Spleen (tissue), 11 donors: ENCODE results near the gene TENT4B. TPM values are rescaled to one million over a fixed set of nuclear protein-coding genes. Genes with fewer than 3 reads are reported as not detected.

Experiments
- DNase-seq: peaks from one replicate; pipeline ENCODE4 v3.0.0-alpha.2; 2020
- H3K27ac ChIP-seq, 8 donors: fragments of 200-600 bp; sonication (generic) in 7 of 8; 1 replicate in 4 of 8; 2 replicates in 4 of 8; pipeline versions ENCODE4 v1.5.0 to v1.8.0; 2016 to 2021; ENCODE audit warnings: inconsistent platforms in 4 of 8, mild to moderate bottlenecking in 4 of 8, moderate library complexity in 1 of 8
- H3K27me3 ChIP-seq, 7 donors: fragments of 200-600 bp; sonication (generic) in 6 of 7; replicated peaks in 1 of 7; 1 replicate in 4 of 7; 2 replicates in 3 of 7; pipeline versions ENCODE4 v1.5.0 to v1.8.0; 2016 to 2021; ENCODE audit warnings: inconsistent platforms in 3 of 7, mild to moderate bottlenecking in 1 of 7
- H3K36me3 ChIP-seq, 6 donors: fragments of 200-600 bp; sonication (generic) in 5 of 6; 1 replicate in 4 of 6; 2 replicates in 2 of 6; pipeline versions ENCODE4 v1.5.0 to v1.8.0; 2016 to 2021; ENCODE audit warnings: inconsistent platforms in 2 of 6
- H3K4me1 ChIP-seq, 6 donors: fragments of 200-600 bp; sonication (generic) in 5 of 6; 1 replicate in 3 of 6; 2 replicates in 3 of 6; pipeline versions ENCODE4 v1.5.0 to v1.8.0; 2016 to 2021; ENCODE audit warnings: inconsistent platforms in 3 of 6
- H3K4me3 ChIP-seq, 8 donors: fragments of 200-600 bp; sonication (generic) in 7 of 8; 1 replicate in 4 of 8; 2 replicates in 4 of 8; pipeline versions ENCODE4 v1.5.0 to v1.8.0; 2016 to 2021; ENCODE audit warnings: inconsistent platforms in 4 of 8, mild to moderate bottlenecking in 4 of 8, moderate library complexity in 2 of 8
- H3K9me3 ChIP-seq, 8 donors: fragments of 200-600 bp; sonication (generic) in 7 of 8; 1 replicate in 4 of 8; 2 replicates in 4 of 8; pipeline versions ENCODE4 v1.5.0 to v1.8.0; 2016 to 2021; ENCODE audit warnings: inconsistent platforms in 4 of 8
- CTCF ChIP-seq, 11 experiments: fragments of 200-600 bp in 7 of 11; fragments of 450-650 bp in 4 of 11; sonication (generic) in 4 of 11; IDR thresholded peaks in 8 of 11; conservative IDR thresholded peaks in 3 of 11; 1 replicate in 7 of 11; 2 replicates in 4 of 11; pipeline versions ENCODE4 v1.4.0 to v1.8.0; 2016 to 2021; ENCODE audit warnings: antibody characterized with exemption in 11 of 11, inconsistent platforms in 4 of 11, mild to moderate bottlenecking in 1 of 11
- POLR2A ChIP-seq, 3 donors: fragments of 450-650 bp; IDR thresholded peaks; one replicate each; pipeline ENCODE4 v1.5.1; 2017; ENCODE audit warnings: antibody characterized with exemption in 3 of 3, mild to moderate bottlenecking in 1 of 3
- POLR2AphosphoS5 ChIP-seq, 3 donors: sonication (generic); formaldehyde crosslinking; IDR thresholded peaks; one replicate each; pipeline ENCODE4 v1.5.1; 2017; ENCODE audit warnings: antibody characterized with exemption in 3 of 3
- WGBS, 5 donors: extraction: QIAGEN DNeasy Blood & Tissue Kit in 3 of 5; methylation state at CpG; one replicate each; pipeline versions ENCODE4 v1.1.5 to v1.1.7; 2013 to 2018; 5-methylcytosine and 5-hydroxymethylcytosine counted together
- intact Hi-C: fragments of 100-400 bp; cut with DNase I; formaldehyde crosslinking; loops from one replicate; pipeline ENCODE4 v1.15.0; 2023; ENCODE audit warnings: low total_unique reads
- polyA plus RNA-seq, 3 donors: library from polyadenylated mRNA; stranded (reverse); fragments of 200-250 nt; gene quantifications; one replicate each; pipeline ENCODE4 v1.2.1, GENCODE V29; 2013
- total RNA-seq, 7 donors: library from RNA; depleted of rRNA in 3 of 7; stranded (reverse); fragments of >200 nt in 3 of 7; fragmentation: NEBNext Ultra II Directional in 4 of 7; extraction: Animal tissue kit (Norgen Biotek cat#: 25700) in 4 of 7; gene quantifications; one replicate each; pipeline versions ENCODE4 v1.1.0 to v1.2.1, GENCODE V29; 2016 to 2021
- donor health status: healthy with polysubstance abuse.
- donor health status: DM: no; HTN: no; CAD: no; lungs with moderate emphysema.
- donor health status: DM: no; HTN: no; CAD: no.
- donor health status: Bipolar disorder and iron deficiency.
- donor health status: healthy.
- donor health status: DM: no; HTN: no; CAD: no.
- donor health status: DM: yes; HTN: yes; CAD: no.

The TENT4B gene
- total and polyA plus RNA-seq, 10 donors: 4.2 to 16.4 (median 12.1) TPM

DNA sequence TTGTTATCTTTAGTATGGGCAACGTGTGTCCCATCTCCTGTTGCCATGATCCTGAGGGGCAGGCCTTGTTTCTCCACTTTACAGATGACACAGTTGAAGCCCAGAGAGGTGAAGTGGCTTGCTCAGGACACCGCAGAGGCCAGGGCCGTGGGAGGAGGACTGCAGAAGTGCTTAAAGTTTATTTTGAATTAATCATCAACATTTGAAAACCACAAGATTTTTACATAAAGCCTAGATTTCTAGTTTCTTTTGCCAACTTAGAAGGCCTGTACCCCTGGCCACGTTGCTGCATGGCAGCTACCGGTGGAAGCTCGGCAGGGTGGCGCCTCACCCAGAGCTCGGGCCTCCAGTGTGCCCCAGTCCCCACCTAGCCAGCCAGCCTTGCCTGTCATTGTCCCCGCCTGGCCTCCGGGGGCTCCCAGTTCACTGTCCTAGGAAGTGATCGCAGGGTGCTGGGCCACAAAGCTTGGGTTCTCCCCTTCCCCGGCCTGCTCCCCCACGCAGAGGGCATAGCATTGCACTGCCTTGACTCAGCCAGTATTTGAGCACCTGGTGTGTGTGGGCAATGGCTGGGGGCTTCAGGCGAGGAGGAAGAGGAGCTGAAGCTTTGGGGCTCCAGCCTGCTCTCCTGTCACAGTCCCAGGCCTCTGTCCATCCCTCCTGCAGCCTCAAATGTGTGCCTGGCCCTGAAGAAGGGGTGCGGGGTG, 98.4 kb downstream of the TENT4B start:
- DNase-seq: peak; percentile 68
- no peak overlapping the region for H3K4me3 ChIP-seq
- 75 to 88% (median 84%) methylated on average over 14 to 15 of the region's 15 CpGs for WGBS, 5 donors
- peaks cover 0 to 50% (median 12%) of the 10 kb centered on the region in 6 donors for H3K4me1 ChIP-seq
- H3K36me3 ChIP-seq: no peaks in the 10 kb centered on the region
- intact Hi-C loops: no loop called here
- peak overlapping the region in 1 of 8 donors; percentile 50 for H3K27ac ChIP-seq
- peaks cover 0 to 2% (median 0%) of the 10 kb centered on the region in 7 donors for H3K27me3 ChIP-seq
- H3K9me3 ChIP-seq: no peaks in the 10 kb centered on the region
- no peak for TF ChIP-seq POLR2AphosphoS5 (IDR thresholded peaks at IDR 0.05)
- no peak for TF ChIP-seq POLR2A (IDR thresholded peaks at IDR 0.05)
- TF ChIP-seq CTCF (IDR thresholded peaks at IDR 0.05 in 8 of 11, conservative IDR thresholded peaks at IDR 0.05 in 3 of 11): no peak

GRCh38 chr16:50252082-50252611, 99.0 kb downstream of the TENT4B start:
- Histone ChIP-seq H3K4me3 (no peak overlapping the region), H3K36me3 (no peaks in the 10 kb centered on the region), H3K27ac (peak overlapping the region in 1 of 8 donors; percentile 50), H3K4me1 (peaks cover 0 to 44% (median 7%) of the 10 kb centered on the region in 6 donors), H3K9me3 (no peaks in the 10 kb centered on the region), H3K27me3 (no peaks in the 10 kb centered on the region)
- intact Hi-C loops: no loop called here
- TF ChIP-seq CTCF (IDR thresholded peaks at IDR 0.05 in 8 of 11, conservative IDR thresholded peaks at IDR 0.05 in 3 of 11): no peak
- TF ChIP-seq POLR2A (IDR thresholded peaks at IDR 0.05): no peak
- peak; percentile 37 for DNase-seq
- 89 to 97% (median 93%) methylated on average over 7 to 9 of the region's 9 CpGs for WGBS, 5 donors

GRCh38 chr16:50252874-50253513, 99.9 kb downstream of the TENT4B start:
- Histone ChIP-seq H3K9me3 (no peaks in the 10 kb centered on the region), H3K4me1 (peaks cover 0 to 41% (median 7%) of the 10 kb centered on the region in 6 donors), H3K27ac (peak overlapping the region in 2 of 8 donors; percentile 39 to 50), H3K36me3 (no peaks in the 10 kb centered on the region), H3K4me3 (no peak overlapping the region), H3K27me3 (no peaks in the 10 kb centered on the region)
- intact Hi-C loops: no loop called here
- DNase-seq: no peak
- WGBS, 5 donors: 68 to 90% (median 76%) methylated on average over 12 of the region's 12 CpGs
- TF ChIP-seq CTCF (IDR thresholded peaks at IDR 0.05 in 8 of 11, conservative IDR thresholded peaks at IDR 0.05 in 3 of 11) (no peak), POLR2AphosphoS5 (IDR thresholded peaks at IDR 0.05) (no peak), POLR2A (IDR thresholded peaks at IDR 0.05) (no peak)

- Histone ChIP-seq H3K9me3 (no peaks in the 10 kb centered on the region), H3K36me3 (no peaks in the 10 kb centered on the region), H3K4me3 (no peak overlapping the region), H3K4me1 (peaks cover 0 to 39% (median 5%) of the 10 kb centered on the region in 6 donors), H3K27ac (peak overlapping the region in 3 of 8 donors; percentile 26 to 50 (median 39)), H3K27me3 (no peaks in the 10 kb centered on the region)
- 79 to 91% (median 88%) methylated on average over 7 to 8 of the region's 8 CpGs for WGBS, 5 donors
- peak; percentile 67 for DNase-seq
- TF ChIP-seq POLR2AphosphoS5 (IDR thresholded peaks at IDR 0.05) (no peak), CTCF (IDR thresholded peaks at IDR 0.05 in 8 of 11, conservative IDR thresholded peaks at IDR 0.05 in 3 of 11) (no peak), POLR2A (IDR thresholded peaks at IDR 0.05) (no peak)
- intact Hi-C loops: no loop called here
Observed at GRCh38 chr16:50253514-50253910, 100.4 kb downstream of the TENT4B start.
